DOHH2 (cell line): Measurements from ENCODE around the gene LUZP1.

ENCODE experiments used
- H3F3A ChIP-seq: fragments of 200-600 bp; sonication (generic), shearing (Covaris generic); 2 replicates; pipeline ENCODE4 v1.6.0; 2016; ENCODE audit warnings: antibody characterized with exemption, mild to moderate bottlenecking; ENCODE audit not compliant: control insufficient read depth, insufficient read depth
- H3K27ac ChIP-seq: fragments of 200-600 bp; sonication (generic); 2 replicates; pipeline ENCODE4 v1.5.1; 2014; ENCODE audit warnings: low read depth, mild to moderate bottlenecking, low read length, moderate library complexity
- H3K27me3 ChIP-seq: fragments of 200-600 bp; sonication (generic); 2 replicates; pipeline ENCODE4 v1.6.1; 2014; ENCODE audit warnings: mild to moderate bottlenecking, low read length, mixed read lengths; ENCODE audit not compliant: control insufficient read depth
- H3K36me3 ChIP-seq: fragments of 200-600 bp; sonication (generic); 2 replicates; pipeline ENCODE4 v1.6.1; 2014; ENCODE audit warnings: mild to moderate bottlenecking, low read length, moderate library complexity, mixed read lengths; ENCODE audit not compliant: control insufficient read depth
- H3K4me1 ChIP-seq: fragments of 200-600 bp; sonication (generic); 2 replicates; pipeline ENCODE4 v1.6.1; 2014; ENCODE audit warnings: mild to moderate bottlenecking, low read length, mixed read lengths; ENCODE audit not compliant: control insufficient read depth
- H3K4me2 ChIP-seq: fragments of 200-600 bp; sonication (generic); 2 replicates; pipeline ENCODE4 v1.6.0; 2014; ENCODE audit warnings: mild to moderate bottlenecking, low read length, moderate library complexity
- H3K4me3 ChIP-seq: fragments of 200-600 bp; sonication (generic); 2 replicates; pipeline ENCODE4 v1.5.1; 2014; ENCODE audit warnings: mild to moderate bottlenecking, low read length, mixed read lengths
- H3K79me2 ChIP-seq: fragments of 200-600 bp; sonication (generic); 2 replicates; pipeline ENCODE4 v1.6.1; 2014; ENCODE audit warnings: mild to moderate bottlenecking, low read length, mixed read lengths; ENCODE audit not compliant: control insufficient read depth
- H3K9me2 ChIP-seq: fragments of 200-600 bp; sonication (generic); replicated peaks from 2 replicates; pipeline ENCODE4 v1.6.1; 2014; ENCODE audit warnings: mild to moderate bottlenecking, low read length, mixed read lengths; ENCODE audit not compliant: control insufficient read depth
- H3K9me3 ChIP-seq: fragments of 200-600 bp; sonication (generic); 2 replicates; pipeline ENCODE4 v1.6.1; 2014; ENCODE audit warnings: antibody characterized with exemption, low read length, mixed read lengths; ENCODE audit not compliant: control insufficient read depth, insufficient read depth
- H4K20me1 ChIP-seq: fragments of 200-600 bp; sonication (generic); 2 replicates; pipeline ENCODE4 v1.6.0; 2014; ENCODE audit warnings: low read depth, mild to moderate bottlenecking, antibody characterized with exemption, low read length, moderate library complexity; ENCODE audit not compliant: control insufficient read depth, insufficient read depth
- EZH2phosphoT487 ChIP-seq: fragments of 200-600 bp; sonication (generic); IDR thresholded peaks from 2 replicates; pipeline ENCODE4 v1.6.1; 2017; ENCODE audit warnings: borderline replicate concordance, mild to moderate bottlenecking, antibody characterized with exemption, low read length, moderate library complexity, mixed read lengths
- TF ChIP-seq, protein P1 (sequence below): fragments of 200-600 bp; sonication (generic); IDR thresholded peaks from one replicate; pipeline ENCODE4 v1.5.1; 2014; ENCODE audit warnings: antibody characterized with exemption, mild to moderate bottlenecking, low read depth, low read length; ENCODE audit not compliant: poor library complexity, severe bottlenecking

LUZP1 gene

DNA sequence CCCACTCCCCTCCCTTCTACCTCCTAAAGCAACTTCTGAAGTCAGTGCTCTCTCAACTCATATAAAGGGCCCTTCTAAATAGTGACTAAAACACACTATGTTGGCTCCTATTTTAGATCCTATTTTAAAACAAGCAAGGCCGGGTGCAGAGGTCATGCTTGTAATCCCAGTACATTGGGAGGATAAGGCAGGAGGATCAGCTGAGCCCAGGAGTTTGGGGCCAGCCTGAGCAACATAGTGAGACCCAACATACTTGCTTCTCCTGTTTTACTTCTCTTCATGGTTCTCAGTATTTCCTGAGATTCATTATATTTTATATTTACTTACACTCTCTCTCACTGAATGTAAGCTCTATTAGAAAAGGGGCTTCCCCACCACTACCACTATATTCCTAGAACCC, 42.5 kb downstream of the LUZP1 start:
- H3K4me2 ChIP-seq, result no peak overlapping the region
- H3K27me3 ChIP-seq, result no peaks in the 10 kb centered on the region
- H3K4me3 ChIP-seq, result no peak overlapping the region
- no peaks in the 10 kb centered on the region for H3K36me3 ChIP-seq
- H3K79me2 ChIP-seq, result peaks cover 40% of the 10 kb centered on the region
- H4K20me1 ChIP-seq, result peaks cover 7% of the 10 kb centered on the region; the same call in 1 of the 2 replicates
- no peak overlapping the region for H3K27ac ChIP-seq
- no peaks in the 10 kb centered on the region for H3K9me2 ChIP-seq
- H3K4me1 ChIP-seq, result 0 out of 2 replicates have a peak, but pooled peaks cover 5% of the 10 kb centered on the region
- H3K9me3 ChIP-seq, result no peaks in the 10 kb centered on the region
- TF ChIP-seq EZH2phosphoT487, result no peak
- TF ChIP-seq, protein P1, sequence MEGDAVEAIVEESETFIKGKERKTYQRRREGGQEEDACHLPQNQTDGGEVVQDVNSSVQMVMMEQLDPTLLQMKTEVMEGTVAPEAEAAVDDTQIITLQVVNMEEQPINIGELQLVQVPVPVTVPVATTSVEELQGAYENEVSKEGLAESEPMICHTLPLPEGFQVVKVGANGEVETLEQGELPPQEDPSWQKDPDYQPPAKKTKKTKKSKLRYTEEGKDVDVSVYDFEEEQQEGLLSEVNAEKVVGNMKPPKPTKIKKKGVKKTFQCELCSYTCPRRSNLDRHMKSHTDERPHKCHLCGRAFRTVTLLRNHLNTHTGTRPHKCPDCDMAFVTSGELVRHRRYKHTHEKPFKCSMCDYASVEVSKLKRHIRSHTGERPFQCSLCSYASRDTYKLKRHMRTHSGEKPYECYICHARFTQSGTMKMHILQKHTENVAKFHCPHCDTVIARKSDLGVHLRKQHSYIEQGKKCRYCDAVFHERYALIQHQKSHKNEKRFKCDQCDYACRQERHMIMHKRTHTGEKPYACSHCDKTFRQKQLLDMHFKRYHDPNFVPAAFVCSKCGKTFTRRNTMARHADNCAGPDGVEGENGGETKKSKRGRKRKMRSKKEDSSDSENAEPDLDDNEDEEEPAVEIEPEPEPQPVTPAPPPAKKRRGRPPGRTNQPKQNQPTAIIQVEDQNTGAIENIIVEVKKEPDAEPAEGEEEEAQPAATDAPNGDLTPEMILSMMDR, result no peak
- no peaks in the 10 kb centered on the region for H3F3A ChIP-seq

DNA sequence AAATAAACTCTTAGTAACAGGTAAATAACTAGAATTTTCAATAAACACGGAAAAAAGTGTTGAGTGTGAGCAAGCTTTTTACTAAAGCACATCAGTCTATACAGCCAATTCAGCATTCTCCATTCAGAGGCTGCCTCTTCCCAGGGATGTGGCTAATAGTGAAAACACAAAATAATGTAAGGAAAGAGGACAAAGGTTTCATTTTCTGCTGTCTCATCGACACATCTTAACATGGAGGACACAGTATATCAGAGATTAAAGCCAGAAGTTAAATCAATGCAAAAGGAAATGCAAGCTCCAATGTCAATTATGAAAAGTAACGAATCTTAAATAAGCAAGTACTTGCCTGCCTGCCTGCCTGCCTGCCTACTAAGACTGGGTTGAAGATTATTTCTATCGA, 43.2 kb downstream of the LUZP1 start:
- Histone ChIP-seq H3K9me3 (no peaks in the 10 kb centered on the region), H3K79me2 (peaks cover 42% of the 10 kb centered on the region), H3K36me3 (no peaks in the 10 kb centered on the region), H3K9me2 (no peaks in the 10 kb centered on the region), H3K27ac (no peak overlapping the region), H3K4me2 (no peak overlapping the region), H3K4me3 (no peak overlapping the region), H3F3A (no peaks in the 10 kb centered on the region), H3K27me3 (no peaks in the 10 kb centered on the region), H3K4me1 (0 out of 2 replicates have a peak, but pooled peaks cover 5% of the 10 kb centered on the region), H4K20me1 (peaks cover 7% of the 10 kb centered on the region; the same call in 1 of the 2 replicates)
- TF ChIP-seq, protein P1, result no peak
- TF ChIP-seq EZH2phosphoT487, result no peak

DNA sequence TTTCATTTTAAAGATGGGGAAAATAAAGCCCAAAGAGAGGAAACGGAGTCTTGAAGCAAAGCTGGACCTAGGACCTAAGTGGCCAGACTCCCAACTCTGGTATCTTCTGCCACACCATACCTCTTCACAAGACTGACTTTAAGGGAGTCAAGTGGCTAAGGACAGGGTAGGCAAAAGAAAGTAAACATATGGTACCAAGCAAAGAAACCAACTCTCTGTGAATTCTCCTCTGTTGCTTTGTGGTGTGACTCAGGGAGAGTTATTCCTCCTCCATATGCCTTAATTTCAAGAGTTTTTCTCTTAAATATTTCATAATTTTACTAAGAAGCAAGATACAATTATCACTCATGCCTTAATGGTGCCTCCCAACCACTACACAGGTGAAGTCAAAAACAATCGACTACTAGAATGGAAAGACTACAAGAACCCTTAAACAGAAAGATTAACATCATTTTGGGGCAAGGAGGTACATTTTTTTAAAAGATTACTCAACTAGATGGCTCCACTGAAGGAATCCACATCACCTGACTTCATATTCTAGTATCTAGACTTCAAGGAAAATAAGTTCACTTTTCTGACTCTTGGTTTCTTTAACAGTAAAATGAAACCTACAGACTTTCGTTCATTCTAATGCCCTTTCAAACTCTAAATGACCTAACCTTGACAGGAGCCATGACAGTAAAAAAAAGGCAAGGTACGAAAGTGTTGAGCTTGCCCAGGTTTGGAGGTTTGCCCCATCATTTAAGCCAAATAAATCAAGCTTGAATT, 44.2 kb downstream of the LUZP1 start:
- Histone ChIP-seq H3K27ac (no peak overlapping the region), H3F3A (no peaks in the 10 kb centered on the region), H3K27me3 (no peaks in the 10 kb centered on the region), H3K9me2 (no peaks in the 10 kb centered on the region), H3K4me1 (peaks cover 7% of the 10 kb centered on the region), H4K20me1 (peaks cover 7% of the 10 kb centered on the region; the same call in 1 of the 2 replicates), H3K4me2 (no peak overlapping the region), H3K36me3 (no peaks in the 10 kb centered on the region), H3K9me3 (no peaks in the 10 kb centered on the region), H3K4me3 (no peak overlapping the region), H3K79me2 (peaks cover 44% of the 10 kb centered on the region)
- TF ChIP-seq, protein P1, result no peak
- TF ChIP-seq EZH2phosphoT487, result no peak
